Kidney epithelial cell (primary cell): ENCODE results near the gene NRXN2. TPM values are rescaled to one million over a fixed set of nuclear protein-coding genes. Genes with fewer than 3 reads are reported as not detected.

ENCODE experiments used
- DNase-seq: peaks from one replicate; pipeline ENCODE4 v3.0.0-alpha.2; 2010; ENCODE audit warnings: low read depth
- H3K27me3 ChIP-seq: 2 replicates; pipeline ENCODE4 v1.6.0; 2011; ENCODE audit warnings: low read length; ENCODE audit not compliant: control insufficient read depth, insufficient read depth
- H3K36me3 ChIP-seq: 2 replicates; pipeline ENCODE4 v1.5.1; 2011; ENCODE audit warnings: low read length; ENCODE audit not compliant: control insufficient read depth, insufficient read depth
- H3K4me3 ChIP-seq: 2 replicates; pipeline ENCODE4 v1.5.1; 2011; ENCODE audit warnings: low read depth, mild to moderate bottlenecking, control low read depth, low read length
- total RNA-seq: library from RNA; depleted of rRNA; stranded (reverse); fragments of >200 nt; gene quantifications from 2 replicates; pipeline ENCODE4 v1.2.3, GENCODE V29; 2015
- TF ChIP-seq, protein P1 (sequence below): IDR thresholded peaks from 2 replicates; pipeline ENCODE4 v1.5.1; 2011; ENCODE audit warnings: mild to moderate bottlenecking, moderate library complexity, low read length, control low read depth, inconsistent platforms; ENCODE audit not compliant: insufficient read depth, poor library complexity, severe bottlenecking

The NRXN2 gene
- total RNA-seq, 1 donor from 2014 or later, result not detected

GRCh38 chr11:64641596-64642417, 81.2 kb downstream of the NRXN2 start:
- no peak overlapping the region for H3K4me3 ChIP-seq
- TF ChIP-seq, protein P1, sequence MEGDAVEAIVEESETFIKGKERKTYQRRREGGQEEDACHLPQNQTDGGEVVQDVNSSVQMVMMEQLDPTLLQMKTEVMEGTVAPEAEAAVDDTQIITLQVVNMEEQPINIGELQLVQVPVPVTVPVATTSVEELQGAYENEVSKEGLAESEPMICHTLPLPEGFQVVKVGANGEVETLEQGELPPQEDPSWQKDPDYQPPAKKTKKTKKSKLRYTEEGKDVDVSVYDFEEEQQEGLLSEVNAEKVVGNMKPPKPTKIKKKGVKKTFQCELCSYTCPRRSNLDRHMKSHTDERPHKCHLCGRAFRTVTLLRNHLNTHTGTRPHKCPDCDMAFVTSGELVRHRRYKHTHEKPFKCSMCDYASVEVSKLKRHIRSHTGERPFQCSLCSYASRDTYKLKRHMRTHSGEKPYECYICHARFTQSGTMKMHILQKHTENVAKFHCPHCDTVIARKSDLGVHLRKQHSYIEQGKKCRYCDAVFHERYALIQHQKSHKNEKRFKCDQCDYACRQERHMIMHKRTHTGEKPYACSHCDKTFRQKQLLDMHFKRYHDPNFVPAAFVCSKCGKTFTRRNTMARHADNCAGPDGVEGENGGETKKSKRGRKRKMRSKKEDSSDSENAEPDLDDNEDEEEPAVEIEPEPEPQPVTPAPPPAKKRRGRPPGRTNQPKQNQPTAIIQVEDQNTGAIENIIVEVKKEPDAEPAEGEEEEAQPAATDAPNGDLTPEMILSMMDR, result no peak
- no peaks in the 10 kb centered on the region for H3K36me3 ChIP-seq
- peaks cover 98% of the 10 kb centered on the region for H3K27me3 ChIP-seq
- DNase-seq, result no peak

GRCh38 chr11:64639885-64640284, 83.1 kb downstream of the NRXN2 start:
- Histone ChIP-seq H3K27me3 (peaks cover 86% of the 10 kb centered on the region), H3K4me3 (no peak overlapping the region), H3K36me3 (no peaks in the 10 kb centered on the region)
- no peak for DNase-seq
- TF ChIP-seq, protein P1, result no peak

DNA sequence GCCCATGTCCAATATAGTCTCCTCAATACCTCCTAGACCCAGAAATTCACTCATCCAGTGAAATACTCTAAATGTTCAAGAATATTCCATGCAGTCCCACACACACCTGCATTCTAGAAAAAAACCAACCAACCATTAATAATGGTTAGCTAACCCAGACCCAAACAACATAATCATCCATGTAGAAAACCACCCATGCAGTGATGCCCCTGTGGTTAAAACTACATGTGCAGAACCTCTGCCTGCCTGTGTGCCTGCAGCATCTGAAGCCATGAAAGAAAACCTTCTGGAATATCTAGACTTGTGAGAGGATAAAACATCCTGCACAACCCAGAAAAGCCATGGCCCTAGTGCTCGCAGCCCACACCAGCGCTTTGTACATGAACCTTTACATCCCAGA, 84.2 kb downstream of the NRXN2 start:
- no peak overlapping the region for H3K4me3 ChIP-seq
- TF ChIP-seq, protein P1, result no peak
- DNase-seq, result no peak
- H3K36me3 ChIP-seq, result no peaks in the 10 kb centered on the region
- H3K27me3 ChIP-seq, result peaks cover 81% of the 10 kb centered on the region

DNA sequence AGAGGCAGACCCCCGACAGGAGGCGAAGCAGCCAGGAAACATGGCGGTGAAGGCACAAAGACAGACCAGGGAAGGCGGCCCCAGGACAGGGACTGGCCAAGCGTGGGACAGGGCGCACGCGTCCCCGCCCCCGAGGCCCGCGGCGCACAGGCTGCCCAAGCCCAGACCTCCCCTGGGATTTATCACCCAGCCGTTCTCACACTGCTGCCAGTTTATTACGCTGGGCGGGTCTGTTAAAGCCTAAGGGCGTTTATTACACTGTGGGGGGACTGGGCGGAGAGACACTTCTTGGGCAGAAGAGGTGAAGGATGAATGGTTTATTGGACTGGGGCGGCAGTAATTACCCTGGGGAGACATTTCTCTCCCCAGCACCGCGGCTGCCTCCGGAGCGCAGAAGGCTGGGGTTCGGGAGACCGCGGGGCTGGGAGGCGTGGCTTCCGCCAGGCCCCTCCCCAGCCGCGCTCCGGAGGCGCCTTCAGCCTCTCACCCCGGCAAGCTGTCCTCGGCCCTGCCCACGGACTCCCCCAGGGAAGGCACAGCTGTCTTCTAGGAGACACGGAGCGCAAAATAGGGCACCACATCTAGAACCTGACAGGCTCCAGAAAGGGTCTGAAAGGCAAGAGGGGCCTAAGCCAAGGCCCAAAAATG, 84.9 kb downstream of the NRXN2 start:
- TF ChIP-seq, protein P1, result no peak
- Histone ChIP-seq H3K27me3 (peaks cover 78% of the 10 kb centered on the region), H3K36me3 (no peaks in the 10 kb centered on the region), H3K4me3 (no peak overlapping the region)
- DNase-seq, result no peak

DNA sequence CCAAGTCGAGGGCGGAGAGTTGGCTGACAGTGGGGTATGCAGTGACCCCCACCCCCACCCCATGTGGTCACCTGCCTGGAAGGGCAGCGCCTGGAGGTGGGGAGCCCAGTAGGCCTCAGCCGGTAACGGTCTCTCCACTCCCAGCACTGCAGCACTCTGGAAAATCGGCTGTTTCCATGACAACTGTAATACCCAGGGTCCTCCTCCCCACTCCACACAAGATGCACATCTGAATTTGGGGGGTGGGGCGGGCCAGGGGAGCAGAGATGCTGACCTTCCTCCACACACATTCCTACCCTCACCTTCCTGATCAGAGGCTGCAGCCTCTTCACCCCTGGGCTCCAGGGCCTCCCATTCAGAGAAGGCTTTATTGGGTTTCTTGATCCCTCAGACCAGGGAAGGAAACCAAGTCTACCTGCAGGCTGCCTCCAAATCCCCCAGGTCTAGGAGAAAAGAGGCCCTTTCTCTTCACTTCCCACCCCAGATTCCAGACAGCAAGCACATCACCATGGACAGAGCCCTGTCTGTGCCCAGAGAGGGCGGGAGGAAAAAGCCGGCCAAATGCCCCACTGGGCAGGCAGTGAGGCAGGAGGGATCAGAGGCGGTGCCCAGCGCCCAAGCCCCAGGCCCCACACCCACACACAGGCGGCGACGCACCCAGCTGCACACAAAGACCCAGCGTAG, 85.5 kb downstream of the NRXN2 start:
- TF ChIP-seq, protein P1, result no peak
- Histone ChIP-seq H3K27me3 (peaks cover 76% of the 10 kb centered on the region), H3K4me3 (no peak overlapping the region), H3K36me3 (no peaks in the 10 kb centered on the region)
- DNase-seq, result no peak
